Raji (cell line): ENCODE results near the gene KCNN3.

Source experiments
- POLR2A ChIP-seq: IDR thresholded peaks from 2 replicates; pipeline ENCODE4 v1.6.1; 2011; ENCODE audit warnings: low read depth, low read length, control low read depth; ENCODE audit not compliant: insufficient read depth

KCNN3 gene

GRCh38 chr1:154760469-154760933, 109.6 kb downstream of the KCNN3 start:
- TF ChIP-seq POLR2A, result no peak

GRCh38 chr1:154759793-154760192, 110.3 kb downstream of the KCNN3 start:
- TF ChIP-seq POLR2A, result no peak

- TF ChIP-seq POLR2A, result no peak
These were observed 110.9 kb downstream of the KCNN3 start for GRCh38 chr1:154759196-154759595.

- no peak for TF ChIP-seq POLR2A
These were observed 111.7 kb downstream of the KCNN3 start for GRCh38 chr1:154758346-154758745.

- TF ChIP-seq POLR2A, result no peak
These were observed 113.1 kb downstream of the KCNN3 start for GRCh38 chr1:154756793-154757548.

- TF ChIP-seq POLR2A, result no peak
These were observed 114.0 kb downstream of the KCNN3 start for GRCh38 chr1:154755858-154756730.

GRCh38 chr1:154753426-154753825, 116.7 kb downstream of the KCNN3 start:
- TF ChIP-seq POLR2A, result no peak

GRCh38 chr1:154752273-154753030, 117.6 kb downstream of the KCNN3 start:
- no peak for TF ChIP-seq POLR2A

- TF ChIP-seq POLR2A, result no peak
These were observed 118.4 kb downstream of the KCNN3 start for GRCh38 chr1:154751690-154752089.

- no peak for TF ChIP-seq POLR2A
These were observed 119.1 kb downstream of the KCNN3 start for GRCh38 chr1:154750681-154751665.

- TF ChIP-seq POLR2A, result no peak
These were observed 120.9 kb downstream of the KCNN3 start for GRCh38 chr1:154749078-154749760.

- TF ChIP-seq POLR2A, result no peak
These were observed 121.7 kb downstream of the KCNN3 start for GRCh38 chr1:154748405-154748775.

- TF ChIP-seq POLR2A, result no peak
These were observed 122.2 kb downstream of the KCNN3 start for GRCh38 chr1:154747740-154748404.
